GM12891 (cell line): ENCODE results near the gene ALOX12B.

Source experiments
- DNase-seq: peaks from one replicate; pipeline ENCODE4 v3.0.0; 2011; ENCODE audit warnings: low spot score; ENCODE audit not compliant: insufficient read length
- FAIRE-seq: peaks from 2 replicates; lab custom pipeline; 2011; peaks lifted over from hg19 to GRCh38; lab: Jason Lieb, UNC
- PAX5 ChIP-seq: IDR thresholded peaks from 2 replicates; pipeline ENCODE4 v1.6.1; 2011; ENCODE audit warnings: low read length, moderate library complexity, mild to moderate bottlenecking; ENCODE audit not compliant: insufficient read depth, severe bottlenecking
- POLR2A ChIP-seq: IDR thresholded peaks from 2 replicates; pipeline ENCODE4 v1.6.1; 2011; ENCODE audit warnings: low read depth, low read length, control low read depth
- POLR2AphosphoS5 ChIP-seq: IDR thresholded peaks from 2 replicates; pipeline ENCODE4 v1.6.1; 2011; ENCODE audit warnings: low read depth, low read length, control low read depth
- POU2F2 ChIP-seq: IDR thresholded peaks from 2 replicates; pipeline ENCODE4 v1.6.1; 2011; ENCODE audit warnings: low read depth, mild to moderate bottlenecking, control low read depth, low read length, moderate library complexity
- SPI1 ChIP-seq: IDR thresholded peaks from 2 replicates; pipeline ENCODE4 v1.6.1; 2011; ENCODE audit warnings: low read depth, low read length, control low read depth
- TAF1 ChIP-seq: IDR thresholded peaks from 2 replicates; pipeline ENCODE4 v1.6.1; 2011; ENCODE audit warnings: low read depth, low read length, control low read depth

The ALOX12B gene

GRCh38 chr17:8123695-8124349 is 36.3 kb upstream of the ALOX12B start, which contains the start of gene HES7:
Gene HES7, minus strand, starts transcription at chr17:8124106. Its CDS starts 22 bp downstream, at chr17:8124084.
- TF ChIP-seq SPI1: no peak
- TF ChIP-seq PAX5: no peak
- TF ChIP-seq POU2F2: no peak
- no peak for TF ChIP-seq POLR2AphosphoS5
- no peak for TF ChIP-seq POLR2A
- TF ChIP-seq TAF1: no peak
- no peak for DNase-seq
- FAIRE-seq: no peak

GRCh38 chr17:8122924-8123694 is 35.6 kb upstream of the ALOX12B start:
- DNase-seq (no peak), FAIRE-seq (no peak)

GRCh38 chr17:8122422-8122923 is 35.0 kb upstream of the ALOX12B start:
- TF ChIP-seq PAX5: no peak
- no peak for TF ChIP-seq POLR2A
- no peak for TF ChIP-seq TAF1
- TF ChIP-seq POLR2AphosphoS5: no peak
- no peak for TF ChIP-seq SPI1
- TF ChIP-seq POU2F2: no peak
- no peak for FAIRE-seq
- DNase-seq: no peak

More at GRCh38 chr17:8122924-8123694, 35.6 kb upstream of the ALOX12B start:
- TF ChIP-seq PAX5: no peak
- TF ChIP-seq TAF1: no peak
- no peak for TF ChIP-seq POU2F2
- TF ChIP-seq POLR2A: no peak
- TF ChIP-seq SPI1: no peak
- no peak for TF ChIP-seq POLR2AphosphoS5

GRCh38 chr17:8121681-8122421 is 34.3 kb upstream of the ALOX12B start:
- peak; percentile 54 for FAIRE-seq
- no peak for DNase-seq
- no peak for TF ChIP-seq POLR2A
- no peak for TF ChIP-seq TAF1
- TF ChIP-seq POLR2AphosphoS5: no peak
- no peak for TF ChIP-seq SPI1
- TF ChIP-seq POU2F2: no peak
- no peak for TF ChIP-seq PAX5

- no peak for FAIRE-seq
- no peak for TF ChIP-seq POU2F2
- no peak for TF ChIP-seq POLR2AphosphoS5
- no peak for DNase-seq
Measured at GRCh38 chr17:8121407-8121680, 33.8 kb upstream of the ALOX12B start.

- TF ChIP-seq POU2F2 (no peak), PAX5 (no peak), POLR2AphosphoS5 (no peak), TAF1 (no peak), SPI1 (no peak), POLR2A (no peak)
- no peak for FAIRE-seq
- DNase-seq: no peak
Measured at GRCh38 chr17:8120520-8121406, 33.2 kb upstream of the ALOX12B start.

- no peak for TF ChIP-seq POLR2A
- peak; percentile 91 for FAIRE-seq
- DNase-seq: no peak
Measured at GRCh38 chr17:8119581-8120519, 32.3 kb upstream of the ALOX12B start.

GRCh38 chr17:8118769-8119580 is 31.5 kb upstream of the ALOX12B start:
- peak; percentile 76 for DNase-seq
- TF ChIP-seq POLR2AphosphoS5: no peak
- TF ChIP-seq SPI1: no peak
- no peak for TF ChIP-seq PAX5
- no peak for TF ChIP-seq TAF1
- TF ChIP-seq POU2F2: no peak
- TF ChIP-seq POLR2A: no peak
- no peak for FAIRE-seq
